ENCODE data around the gene CDKL2.

DNA sequence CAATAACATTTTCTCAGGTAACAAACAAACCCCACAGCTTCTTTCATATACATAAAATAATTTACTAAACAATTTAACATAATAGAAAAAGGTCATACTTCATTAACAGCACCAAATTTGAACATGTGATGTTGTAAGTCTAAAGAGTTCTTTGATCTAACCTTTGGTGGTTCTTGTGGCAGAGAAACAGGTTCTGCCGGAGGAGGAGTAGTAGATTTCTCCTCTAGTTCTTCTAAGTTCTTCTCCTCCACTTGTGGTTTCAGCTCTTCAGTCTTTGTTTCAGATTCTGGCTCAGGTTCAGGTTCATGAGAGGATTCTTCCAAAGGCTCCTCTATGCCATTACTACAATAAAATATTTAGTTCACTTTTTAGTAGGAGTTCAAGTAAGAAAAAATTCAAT lies 24.6 kb upstream of the CDKL2 start:
- TF ChIP-seq, protein P1, sequence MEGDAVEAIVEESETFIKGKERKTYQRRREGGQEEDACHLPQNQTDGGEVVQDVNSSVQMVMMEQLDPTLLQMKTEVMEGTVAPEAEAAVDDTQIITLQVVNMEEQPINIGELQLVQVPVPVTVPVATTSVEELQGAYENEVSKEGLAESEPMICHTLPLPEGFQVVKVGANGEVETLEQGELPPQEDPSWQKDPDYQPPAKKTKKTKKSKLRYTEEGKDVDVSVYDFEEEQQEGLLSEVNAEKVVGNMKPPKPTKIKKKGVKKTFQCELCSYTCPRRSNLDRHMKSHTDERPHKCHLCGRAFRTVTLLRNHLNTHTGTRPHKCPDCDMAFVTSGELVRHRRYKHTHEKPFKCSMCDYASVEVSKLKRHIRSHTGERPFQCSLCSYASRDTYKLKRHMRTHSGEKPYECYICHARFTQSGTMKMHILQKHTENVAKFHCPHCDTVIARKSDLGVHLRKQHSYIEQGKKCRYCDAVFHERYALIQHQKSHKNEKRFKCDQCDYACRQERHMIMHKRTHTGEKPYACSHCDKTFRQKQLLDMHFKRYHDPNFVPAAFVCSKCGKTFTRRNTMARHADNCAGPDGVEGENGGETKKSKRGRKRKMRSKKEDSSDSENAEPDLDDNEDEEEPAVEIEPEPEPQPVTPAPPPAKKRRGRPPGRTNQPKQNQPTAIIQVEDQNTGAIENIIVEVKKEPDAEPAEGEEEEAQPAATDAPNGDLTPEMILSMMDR (IDR thresholded peaks at IDR 0.05), result no peak
- no peak for TF ChIP-seq EZH2phosphoT487 (IDR thresholded peaks at IDR 0.05)
